ENCODE measurements around the gene KITLG.
"Not testable (repeated sequence)": the region's sequence is repeated elsewhere in the genome, so short reads cannot be mapped to it uniquely, and the experiment has no call there.

KITLG gene

DNA sequence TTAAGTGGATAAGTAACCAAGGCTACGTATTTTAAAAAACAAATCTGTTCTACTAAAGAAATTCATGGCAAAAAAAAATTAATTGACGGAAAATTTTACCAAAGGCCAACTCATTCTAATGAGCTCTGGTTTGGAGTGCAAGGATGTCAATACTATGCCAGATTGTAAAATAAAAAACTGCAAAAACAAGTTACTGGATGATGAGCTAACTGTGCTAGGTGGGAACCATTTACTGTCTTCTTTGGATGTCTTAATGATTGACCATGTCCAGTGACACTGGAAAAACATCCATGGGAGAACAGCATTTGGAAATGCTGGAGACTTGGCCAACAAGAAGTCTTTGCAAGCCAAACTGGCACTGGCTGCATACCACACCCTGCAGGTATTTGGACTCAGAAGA, 41.6 kb downstream of the KITLG start:
- no peak for DNase-seq

DNA sequence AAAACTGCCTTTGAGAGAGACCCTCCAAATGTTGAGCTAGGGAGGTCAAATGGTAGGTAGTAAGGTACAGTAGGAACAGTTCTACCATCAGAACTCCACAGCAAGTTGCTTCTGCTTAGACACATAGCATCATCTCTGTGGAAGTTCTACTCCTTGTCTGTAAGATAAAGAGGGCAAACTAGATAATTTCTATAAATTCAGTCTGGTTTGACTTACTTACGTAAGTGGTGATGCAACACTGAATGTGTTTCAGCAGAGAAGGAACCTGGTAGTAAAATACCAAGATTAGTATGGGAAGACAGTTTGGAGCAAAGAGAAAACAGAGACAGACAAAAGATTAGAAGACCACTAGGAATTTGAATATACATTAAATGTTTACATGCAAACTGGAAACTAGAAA, 42.0 kb downstream of the KITLG start:
- no peak for DNase-seq

DNA sequence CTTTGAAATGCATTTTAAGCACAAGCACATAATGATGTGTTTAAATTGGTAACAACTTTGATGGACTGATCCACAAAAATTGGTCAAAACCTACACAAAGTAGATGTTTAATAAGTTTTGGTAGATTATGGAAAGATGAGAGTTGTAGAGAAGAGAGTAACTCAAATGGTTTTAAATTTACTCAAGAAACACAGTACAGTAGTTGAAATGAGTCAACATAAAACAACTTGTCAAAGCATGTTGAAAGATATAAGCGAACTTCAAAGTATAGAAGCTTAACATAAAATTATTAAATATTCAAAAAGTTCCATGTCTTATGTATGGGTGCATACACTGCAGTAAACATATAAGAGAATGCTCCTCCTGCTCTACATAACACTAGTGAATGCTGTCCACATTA, 49.4 kb downstream of the KITLG start:
- DNase-seq: no peak

GRCh38 chr12:88529531-88530488, 50.5 kb downstream of the KITLG start:
- DNase-seq: peak in 2 of 3 experiments; percentile 69 to 87

DNA sequence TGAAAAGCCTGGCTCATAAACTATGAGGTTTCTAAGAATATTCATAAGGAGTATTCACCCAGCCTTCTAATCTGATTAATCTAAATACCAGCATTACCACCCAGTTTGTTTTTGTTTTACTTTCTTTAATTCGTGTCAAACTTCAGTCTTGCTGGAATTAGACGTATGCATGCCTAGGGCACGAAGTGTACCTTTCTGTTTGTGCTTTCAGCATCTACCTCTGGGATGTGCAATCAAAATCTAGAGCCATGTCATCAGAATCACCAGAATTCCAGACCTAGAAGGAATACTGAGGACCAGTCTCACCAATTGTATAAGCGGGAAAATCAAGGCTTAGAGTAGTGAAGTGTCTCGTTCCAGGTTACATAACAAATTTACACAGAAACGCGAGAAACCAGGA, 57.3 kb downstream of the KITLG start:
- no peak for DNase-seq

GRCh38 chr12:88520436-88520820, 59.8 kb downstream of the KITLG start:
- DNase-seq: no peak

DNA sequence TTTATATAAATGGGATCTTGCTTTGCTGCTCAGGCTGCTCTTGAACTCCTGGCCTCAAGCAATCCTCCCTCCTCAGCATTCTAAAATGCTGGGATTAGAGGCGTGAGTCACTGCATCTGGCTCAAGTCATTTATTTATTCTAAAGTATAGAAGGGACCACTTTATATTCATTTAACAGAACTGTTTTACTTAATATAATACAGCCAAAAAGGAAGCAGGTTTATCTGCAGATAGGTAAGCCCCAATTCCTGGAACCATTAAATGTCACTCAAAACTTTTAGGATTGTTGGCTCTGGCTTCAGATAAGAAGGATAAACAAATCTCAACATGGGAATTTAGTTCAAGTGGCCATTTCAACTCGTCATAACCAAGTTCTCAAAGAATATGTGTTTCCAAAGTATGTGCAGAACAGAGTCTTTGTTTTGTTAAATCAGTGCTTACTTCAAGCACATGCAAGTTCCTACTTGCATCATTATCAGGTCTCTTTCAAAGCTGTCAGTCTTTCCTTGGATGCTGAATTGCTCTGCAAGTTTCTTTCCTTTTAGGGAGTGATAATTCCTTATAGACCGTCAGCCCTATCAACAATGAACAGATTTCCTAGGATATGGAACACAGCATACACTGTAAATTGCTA, 60.4 kb downstream of the KITLG start:
- DNase-seq: no peak

GRCh38 chr12:88518863-88519403, 61.3 kb downstream of the KITLG start:
- no peak for DNase-seq

- no peak for DNase-seq
Observed at GRCh38 chr12:88516811-88517210, 63.5 kb downstream of the KITLG start.

DNA sequence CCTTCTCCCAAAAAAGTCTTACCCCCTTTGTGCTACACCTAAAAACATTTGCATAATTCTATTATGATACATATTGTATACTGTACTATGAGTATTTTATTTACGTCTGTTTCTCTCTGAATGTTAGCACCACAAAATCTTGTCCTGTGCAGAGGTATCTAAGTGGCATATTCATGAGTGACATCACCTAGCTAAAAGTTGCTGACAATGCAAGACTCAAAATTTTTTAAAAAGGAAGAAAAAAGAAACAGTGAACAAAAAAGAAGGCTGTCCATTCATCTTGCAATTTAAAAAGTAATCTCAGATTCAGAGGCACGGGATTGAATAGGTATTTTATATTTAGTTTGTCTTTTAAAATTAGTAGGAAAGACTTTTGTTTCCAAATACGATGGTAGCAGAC, 69.4 kb downstream of the KITLG start:
- DNase-seq: no peak

GRCh38 chr12:88509851-88510250, 70.4 kb downstream of the KITLG start:
- no peak for DNase-seq

DNA sequence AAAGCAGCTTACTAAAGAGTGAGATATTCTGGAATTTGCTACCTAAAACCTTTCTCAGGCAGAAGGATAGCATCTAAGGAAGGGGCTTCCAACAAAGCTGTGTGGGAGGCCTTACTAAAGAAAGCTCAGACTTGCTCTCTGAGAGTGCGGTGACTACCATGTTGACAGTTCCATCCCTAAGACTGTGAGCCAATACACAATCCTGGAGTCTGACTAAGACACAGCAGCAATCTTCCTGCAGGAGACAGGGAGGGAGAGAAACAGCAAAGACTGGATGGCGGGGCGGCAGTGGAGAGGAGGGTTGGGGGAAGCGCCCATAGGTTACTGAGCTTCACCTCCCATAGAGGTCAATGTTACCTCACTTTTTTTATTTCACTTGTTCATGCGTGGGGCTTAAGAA, 70.9 kb downstream of the KITLG start:
- no peak for DNase-seq

DNA sequence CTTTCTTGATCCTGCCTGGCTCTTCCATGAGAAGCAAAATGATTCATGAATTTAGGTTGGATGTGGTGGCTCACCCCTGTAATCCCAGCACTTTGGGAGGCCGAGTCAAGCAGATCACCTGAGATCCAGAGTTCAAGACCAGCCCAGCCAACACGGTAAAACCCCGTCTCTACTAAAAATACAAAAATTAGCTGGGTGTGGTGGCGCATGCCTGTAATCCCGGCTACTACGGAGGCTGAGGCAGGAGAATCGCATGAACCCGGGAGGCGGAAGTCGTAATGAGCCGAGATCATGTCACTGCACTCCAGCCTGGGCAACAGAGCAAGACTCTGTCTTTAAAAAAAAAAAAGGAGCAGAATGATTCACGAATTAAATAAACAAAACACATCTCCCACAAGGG, 72.4 kb downstream of the KITLG start:
- not testable (repeated sequence) for DNase-seq

DNA sequence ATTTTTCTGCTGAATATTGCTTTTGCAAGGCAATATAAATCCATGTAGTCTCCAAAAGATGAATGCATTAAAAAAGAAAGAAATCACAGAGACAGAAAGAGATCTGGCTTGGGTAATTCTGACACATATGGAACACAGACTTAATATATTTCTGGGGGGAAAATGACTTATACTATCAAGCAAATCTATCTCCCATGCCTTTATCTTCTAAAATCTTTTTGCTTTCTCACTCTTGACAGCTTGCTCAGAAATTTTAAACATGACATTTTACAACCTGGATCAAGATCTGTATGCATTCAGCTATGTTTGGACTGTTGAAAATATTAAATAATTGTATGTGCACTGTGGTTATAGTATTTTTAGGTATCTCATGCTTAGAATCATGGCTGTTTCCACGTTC, 73.0 kb downstream of the KITLG start:
- no peak for DNase-seq

DNA sequence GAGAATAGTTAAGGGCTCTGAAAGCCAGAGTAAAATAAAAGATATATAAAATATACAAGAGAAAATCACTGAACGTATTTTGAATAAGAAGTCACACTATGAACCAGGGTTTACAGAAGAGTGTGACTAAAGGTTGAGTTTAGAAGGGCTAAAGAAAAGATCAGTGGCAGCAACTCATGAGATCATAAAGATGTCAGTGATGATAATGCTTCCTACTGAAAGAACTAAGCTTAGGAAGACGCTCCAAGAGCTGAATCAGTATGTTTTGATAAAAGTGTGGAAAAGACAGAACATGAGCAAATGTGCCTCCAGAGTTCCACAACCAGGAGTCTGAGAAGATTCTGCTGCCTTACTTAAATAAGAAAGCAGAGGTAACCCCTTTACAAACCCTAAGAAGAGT, 74.6 kb downstream of the KITLG start:
- no peak for DNase-seq

GRCh38 chr12:88503281-88503703, 77.0 kb downstream of the KITLG start:
- no peak for DNase-seq

DNA sequence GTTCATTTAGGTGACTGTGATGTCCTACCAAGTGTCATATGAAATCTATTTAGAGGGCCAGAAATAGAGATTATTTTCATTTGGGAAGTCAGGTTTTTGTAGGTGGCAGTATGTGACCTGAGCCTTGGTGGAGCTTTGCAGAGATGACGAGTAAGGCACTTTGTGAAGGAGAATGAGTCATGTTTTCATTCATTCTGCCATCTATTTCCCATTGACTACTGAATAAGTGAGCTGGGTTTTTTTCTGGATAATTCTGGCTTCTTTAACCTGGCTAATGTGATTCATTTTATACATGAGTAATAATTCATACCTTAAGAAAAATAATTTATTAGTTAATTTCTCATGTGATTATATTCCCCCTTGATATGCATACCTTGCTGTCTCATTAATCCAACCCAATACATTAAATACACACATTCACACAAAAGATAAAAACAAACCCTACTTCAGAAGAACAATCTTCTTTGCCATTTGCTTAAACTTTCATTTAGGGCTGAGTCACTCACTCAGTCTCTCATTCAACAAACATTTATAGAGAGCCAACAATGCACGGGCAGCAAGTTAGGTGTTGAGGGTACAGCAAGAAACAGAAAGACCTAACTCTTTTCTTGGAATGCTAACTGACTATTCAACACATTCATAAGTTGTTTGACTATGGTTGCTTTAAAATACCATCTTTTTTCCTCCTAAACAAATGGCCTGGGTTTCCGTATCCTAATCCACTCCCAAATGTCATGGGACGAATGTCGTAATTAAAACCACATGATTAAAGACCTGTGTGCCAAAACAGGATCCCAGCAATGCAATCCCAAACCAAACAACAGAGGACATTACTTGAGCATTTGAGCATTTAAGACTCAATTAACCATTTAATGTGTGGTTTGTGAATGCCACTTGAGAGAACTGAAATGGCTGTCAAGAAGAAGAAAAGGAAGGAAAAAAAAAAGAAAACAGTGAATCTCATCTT, 78.0 kb downstream of the KITLG start:
- DNase-seq: no peak

DNA sequence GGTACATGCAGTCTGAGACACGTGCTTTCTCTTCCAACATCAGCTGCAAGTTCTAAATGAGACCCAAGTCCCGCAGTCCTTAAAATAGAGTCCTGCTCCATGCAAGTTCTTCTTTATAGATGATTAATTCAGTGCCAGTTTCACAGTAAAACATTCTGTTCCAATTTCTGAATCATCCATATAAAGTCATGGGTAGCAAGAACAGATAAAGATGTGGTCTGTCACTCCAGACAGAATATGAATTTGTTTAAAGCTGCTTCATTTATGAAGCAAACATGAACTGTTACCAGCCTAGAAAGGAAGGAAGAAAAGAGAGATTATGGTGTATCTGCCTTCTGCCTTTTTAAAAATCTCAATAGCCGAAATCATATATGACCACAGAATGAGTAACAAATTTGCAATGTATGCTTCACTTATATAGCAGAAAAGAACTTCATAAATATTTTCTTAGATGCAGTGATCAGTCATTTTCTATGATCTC, 83.3 kb downstream of the KITLG start:
- no peak for DNase-seq

GRCh38 chr12:88496429-88496828, 83.8 kb downstream of the KITLG start:
- no peak for DNase-seq

- no peak for DNase-seq
Observed at GRCh38 chr12:88495031-88495430, 85.2 kb downstream of the KITLG start.

DNA sequence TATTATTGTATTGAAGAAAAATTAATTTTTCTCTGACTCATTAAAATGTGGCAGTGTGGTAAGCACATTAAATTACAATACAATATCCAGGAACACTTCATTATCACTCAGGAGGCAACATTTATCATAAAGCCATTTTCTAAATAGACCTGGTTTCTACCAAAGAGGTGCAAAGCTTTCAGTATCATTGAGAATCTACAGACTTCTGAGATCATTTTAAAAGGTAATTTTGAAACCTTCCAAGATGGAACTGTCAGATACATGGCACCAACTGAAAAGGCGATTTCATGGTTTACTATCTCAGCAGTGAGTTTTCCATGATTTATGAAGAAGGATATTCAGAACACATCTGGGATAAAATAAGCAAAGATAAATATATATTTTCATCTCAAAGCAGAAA, 85.8 kb downstream of the KITLG start:
- DNase-seq: no peak

DNA sequence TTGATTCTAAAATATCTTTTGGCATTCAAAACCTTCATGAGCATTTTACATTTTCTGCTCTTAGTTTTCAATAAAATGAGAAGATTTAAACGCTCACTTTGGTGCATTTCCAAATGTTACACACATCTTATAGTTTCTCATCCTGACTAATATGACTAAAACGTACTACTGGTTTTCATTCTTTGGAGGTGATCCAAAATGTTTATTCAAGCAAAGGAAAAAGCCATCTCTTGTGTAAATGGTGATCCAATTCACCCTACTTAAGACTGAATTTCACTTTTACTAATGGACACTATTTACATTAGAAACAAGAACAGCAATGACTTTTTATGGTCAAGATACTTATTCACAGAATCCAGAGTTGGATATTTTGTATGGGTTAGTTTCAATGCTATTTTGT, 86.6 kb downstream of the KITLG start:
- DNase-seq: no peak

DNA sequence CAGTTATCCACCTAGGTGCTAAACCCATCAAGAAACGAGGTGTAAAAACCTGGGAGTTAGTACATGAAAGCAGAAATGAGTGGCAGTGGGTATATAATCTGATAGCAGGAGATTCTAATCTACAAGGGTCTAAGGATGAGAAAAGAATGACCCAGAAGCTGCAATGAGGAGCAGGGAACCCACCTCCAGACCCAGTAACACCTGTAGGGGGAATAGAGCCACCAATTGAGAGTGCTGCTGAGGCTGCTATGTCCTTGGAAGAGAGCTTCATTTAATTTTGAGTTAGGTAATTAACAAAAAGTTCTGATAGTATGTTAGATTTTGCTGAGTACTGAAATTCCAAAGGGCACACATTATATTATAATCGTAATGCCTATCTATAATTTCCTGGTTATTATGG, 89.8 kb downstream of the KITLG start:
- no peak for DNase-seq

Data from NCI-H1417 (cell line).